IPS-NIHi11 (cell line): Measurements from ENCODE around the gene TRAF3.
"Not testable (repeated sequence)": the region's sequence is repeated elsewhere in the genome, so short reads cannot be mapped to it uniquely, and the experiment has no call there.

Source experiments
- DNase-seq: peaks from one replicate; pipeline ENCODE4 v3.0.0; 2012; ENCODE audit warnings: mixed read lengths, low spot score

Gene TRAF3

DNA sequence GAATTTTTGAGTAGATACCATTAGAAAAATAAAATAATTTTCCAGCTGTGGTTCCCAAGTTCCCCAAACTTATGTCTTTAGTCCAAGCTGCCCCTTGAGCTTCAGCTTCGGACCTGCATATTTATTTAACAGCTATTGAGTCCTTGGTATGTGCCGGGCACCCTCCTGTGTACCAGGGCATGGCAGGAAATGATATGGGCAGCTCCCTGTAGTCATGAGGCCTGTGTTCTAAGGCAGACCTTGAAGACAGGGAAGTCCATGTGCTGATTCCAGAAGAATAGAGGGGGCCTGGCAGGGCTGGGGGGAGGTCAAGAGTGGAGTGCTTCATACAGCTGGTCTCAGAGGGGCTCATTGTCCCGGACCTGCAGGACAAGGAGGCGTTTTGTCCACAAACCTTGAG, 29.2 kb downstream of the TRAF3 start:
- no peak for DNase-seq

DNA sequence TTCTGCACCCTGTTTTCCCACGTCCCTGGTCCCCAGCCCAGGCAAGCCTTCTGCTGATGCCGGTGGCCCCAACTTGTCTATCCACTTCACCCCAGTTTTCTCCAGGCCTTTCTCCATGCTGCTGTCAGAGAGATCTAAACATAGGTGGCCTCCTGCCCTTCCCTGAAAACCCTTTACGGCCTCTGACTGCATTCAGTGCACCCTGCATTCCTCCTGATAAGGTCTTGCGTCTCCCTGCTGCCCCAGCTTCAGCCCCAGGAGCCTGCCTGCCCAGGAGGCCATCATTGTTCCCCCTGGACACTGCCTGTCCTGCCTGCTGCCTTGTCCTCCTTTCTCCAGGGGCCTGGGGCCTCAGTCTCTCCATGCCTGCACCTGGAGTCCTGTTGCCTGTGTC, 29.8 kb downstream of the TRAF3 start:
- no peak for DNase-seq

DNA sequence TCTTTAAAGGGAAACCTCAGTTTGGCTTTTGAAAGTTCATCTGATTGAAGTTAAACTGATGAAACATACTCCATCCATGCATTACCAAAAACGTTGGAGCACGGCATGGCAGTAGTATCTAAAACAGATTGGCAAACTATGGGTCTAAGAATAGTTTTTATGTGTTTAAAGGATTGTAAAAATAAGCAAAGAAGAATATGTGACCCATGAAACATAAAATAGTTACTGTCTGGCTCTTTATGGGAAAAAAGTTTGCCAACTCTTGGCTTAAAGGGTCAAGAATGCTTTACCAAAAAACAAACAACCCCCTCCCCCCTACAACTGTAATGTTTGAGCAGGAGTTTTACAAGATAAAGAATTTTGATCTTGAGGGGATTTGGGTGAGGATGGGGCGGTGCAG, 32.6 kb downstream of the TRAF3 start:
- DNase-seq = no peak

DNA sequence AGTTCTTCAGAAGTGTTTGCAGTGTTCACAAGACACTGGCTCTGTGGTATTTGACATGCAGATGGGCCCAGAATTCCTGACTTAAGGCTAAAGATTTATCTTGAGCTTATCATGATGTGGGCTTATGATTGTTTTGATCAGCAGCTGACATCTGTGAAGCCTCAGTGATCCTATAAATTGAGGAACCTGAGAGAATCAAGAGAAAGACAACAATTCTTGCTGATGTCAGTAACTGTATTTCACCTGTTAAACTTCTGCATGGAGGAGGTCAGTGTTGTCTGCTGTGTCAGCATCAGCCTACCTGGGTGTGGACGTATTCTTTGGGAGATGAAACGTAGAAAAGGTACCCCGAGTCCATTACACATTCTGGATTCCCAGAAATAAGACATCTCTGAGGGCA, 33.3 kb downstream of the TRAF3 start:
- DNase-seq = no peak

DNA sequence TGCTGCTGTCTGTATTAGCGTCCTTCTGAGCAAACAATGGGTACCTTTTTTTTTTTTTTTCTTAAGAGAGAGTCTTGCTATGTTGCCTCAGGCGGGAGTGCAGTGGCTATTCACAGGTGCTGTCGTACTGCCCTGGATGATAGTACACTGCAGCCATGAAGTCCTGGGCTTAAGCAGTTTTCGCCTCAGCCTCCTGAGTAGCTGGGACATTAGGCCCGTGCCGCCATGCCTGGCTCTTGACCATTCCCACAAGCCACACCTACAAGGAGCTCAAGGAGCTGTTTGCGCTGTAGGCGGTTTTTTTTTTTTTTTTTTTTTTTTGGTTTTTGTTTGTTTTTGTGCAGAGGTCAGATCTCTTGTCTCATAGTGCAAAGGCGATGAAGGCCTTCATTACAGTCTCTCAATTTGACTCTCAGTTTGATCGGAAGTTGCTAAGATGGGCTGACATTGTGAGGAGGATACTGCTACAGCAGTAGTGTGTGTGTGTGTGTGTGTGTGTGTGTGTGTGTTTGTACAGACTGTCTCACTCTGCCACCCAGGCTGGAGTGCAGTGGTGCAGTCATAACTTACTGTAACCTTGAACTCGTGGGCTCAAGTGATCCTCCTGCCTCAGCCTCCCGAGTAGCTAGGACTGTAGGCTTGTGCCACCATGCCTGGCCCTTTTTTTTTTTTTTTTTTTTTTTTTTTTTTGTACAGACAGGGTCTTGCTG, 34.2 kb downstream of the TRAF3 start:
- no peak for DNase-seq

DNA sequence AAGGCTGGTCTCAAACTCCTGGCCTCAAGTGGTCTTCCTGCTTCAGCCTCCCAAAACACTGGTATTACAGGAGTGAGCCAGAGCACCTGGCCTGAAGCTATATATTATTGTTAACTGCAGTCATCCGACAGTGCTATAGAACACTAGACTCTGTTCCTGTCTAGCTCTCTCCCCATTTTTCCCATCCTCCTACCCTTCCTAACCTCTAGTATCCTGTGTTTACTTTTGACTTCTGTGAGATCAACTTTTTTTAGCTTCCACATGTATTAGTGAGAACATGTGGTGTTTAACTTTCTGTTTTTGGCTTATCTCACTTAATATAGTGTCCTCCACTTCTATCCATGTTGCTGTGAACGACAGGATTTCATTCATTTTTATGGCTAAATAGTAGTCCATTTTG, 34.7 kb downstream of the TRAF3 start:
- no peak for DNase-seq

DNA sequence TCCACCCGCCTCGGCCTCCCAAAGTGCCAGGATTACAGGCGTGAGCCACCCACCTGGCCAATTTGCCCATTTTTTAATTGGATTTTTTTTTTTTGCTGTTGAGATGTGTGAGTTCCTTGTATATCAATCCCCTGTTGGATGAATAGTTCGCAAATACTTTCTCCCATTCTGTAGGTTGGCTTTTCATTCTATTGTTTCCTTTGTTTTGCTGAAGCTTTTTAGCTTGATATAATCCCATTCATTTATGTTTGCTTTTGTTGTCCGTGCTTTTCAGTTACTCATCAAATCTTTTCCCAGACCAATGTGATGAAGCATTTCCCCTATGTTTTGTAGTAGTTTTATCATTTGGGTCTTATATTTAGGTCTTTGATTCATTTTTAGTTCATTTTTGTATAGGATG, 36.4 kb downstream of the TRAF3 start:
- DNase-seq = no peak

DNA sequence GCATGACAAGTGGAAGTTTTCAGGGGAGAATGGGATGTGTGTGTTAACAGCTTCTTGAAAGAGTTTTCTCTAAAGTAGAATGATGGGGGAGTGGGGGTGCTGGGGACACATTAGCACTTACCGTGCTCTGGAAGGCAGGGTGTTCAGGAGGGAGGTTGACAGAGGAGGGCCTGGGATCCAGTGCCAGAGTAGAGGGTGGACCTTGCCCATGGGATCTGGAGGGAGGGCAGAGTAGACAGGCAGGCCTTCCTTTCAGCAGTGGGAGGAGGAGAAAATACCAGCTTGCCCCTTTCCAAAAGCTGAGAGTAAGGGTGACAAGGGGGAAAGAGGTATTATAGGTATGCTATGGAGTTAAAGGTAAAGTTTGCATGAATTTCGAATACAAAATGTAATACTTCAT, 40.1 kb downstream of the TRAF3 start:
- DNase-seq = no peak

DNA sequence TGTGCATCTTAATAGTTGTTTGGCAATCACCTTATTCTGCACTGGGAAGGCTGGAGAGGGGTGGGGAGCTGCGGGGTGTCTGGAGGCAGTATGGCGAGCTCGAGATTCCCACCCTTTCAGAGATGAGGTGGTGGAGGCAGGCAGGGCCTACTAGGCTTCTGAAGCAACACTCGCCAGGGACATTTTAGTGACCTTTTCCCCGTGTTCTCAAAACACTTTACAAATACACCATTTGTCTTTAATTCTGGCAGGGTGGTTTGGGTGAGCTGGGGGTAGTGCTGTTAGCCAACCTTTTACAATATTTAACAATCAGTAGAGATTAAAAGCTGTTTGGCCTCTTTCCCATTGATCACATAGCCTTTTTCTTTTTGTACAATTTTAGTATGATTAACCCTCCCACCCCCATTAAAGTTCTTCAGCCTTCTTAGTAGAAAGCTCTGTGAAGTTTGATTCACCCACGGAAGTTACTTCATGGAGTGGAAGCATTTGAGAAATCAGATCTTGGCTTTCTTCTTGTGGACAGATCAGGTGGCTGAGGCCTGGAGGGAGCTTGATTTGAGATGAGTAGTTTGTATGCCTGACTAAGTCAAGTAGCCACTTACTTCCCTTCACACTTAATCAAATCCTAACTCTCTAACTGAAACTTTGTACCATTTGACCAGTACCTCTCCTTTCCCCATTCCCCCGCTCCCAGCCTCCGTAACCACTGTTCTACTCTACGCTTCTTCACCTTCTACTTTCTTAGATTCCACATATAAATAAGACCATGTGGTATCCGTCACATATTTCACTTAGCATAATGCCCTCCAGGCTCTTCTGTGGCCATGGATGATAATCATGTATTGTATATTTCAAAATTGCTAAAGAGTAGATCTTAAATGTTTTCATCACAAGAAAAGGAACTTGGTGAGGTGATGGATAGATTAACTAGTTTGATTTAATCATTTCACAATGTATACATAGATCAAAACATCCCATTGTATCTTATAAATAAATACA, 41.0 kb downstream of the TRAF3 start:
- DNase-seq = no peak

DNA sequence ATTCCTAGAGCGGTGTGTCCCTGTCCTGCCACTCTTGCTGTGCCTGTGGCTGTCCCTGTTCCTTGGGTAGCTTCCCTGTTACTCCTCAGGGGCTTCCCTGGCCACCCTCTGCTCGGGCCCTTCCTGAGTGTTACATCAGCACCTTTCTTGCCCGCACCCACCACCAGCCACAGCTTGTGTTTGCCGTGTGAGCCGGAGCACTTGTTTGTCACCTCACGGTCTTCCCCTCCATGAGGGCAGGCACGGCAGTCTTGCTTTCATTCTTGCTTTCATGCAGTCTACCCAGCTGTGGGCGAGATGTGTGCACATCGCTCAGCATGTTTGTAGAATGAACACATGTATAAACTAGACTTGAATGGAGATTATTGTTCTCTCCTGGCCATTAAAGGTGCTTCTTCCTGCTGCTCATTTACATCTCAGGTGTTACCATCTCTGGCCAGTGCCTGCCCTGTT, 42.0 kb downstream of the TRAF3 start:
- DNase-seq = no peak

DNA sequence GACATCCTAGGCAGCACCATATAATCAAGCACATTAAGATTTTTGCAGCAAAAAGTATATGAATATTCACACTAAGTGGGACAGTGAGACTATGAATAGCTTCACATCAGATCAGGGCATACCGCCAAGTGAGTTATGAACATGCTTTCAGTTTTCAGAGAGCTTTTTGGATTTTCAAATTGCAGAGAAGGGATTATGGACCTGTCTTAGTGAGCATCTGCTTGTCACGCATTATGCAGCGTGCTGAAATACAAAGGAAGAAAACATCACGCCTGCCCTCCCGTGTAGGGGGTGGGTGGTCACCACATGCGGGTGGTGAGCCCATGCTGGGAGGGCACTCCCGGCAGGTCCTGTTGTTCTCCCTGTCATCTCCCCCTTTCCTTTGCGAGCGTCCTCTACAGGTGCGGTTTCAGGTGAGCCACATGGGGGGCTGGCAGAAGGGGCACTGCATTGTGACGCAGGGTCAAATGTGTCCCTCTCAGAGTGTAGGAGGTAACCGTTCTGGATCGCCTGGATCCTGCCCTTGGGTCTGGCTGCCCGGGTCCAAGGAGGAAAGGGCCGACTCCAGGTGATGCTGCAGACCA, 42.6 kb downstream of the TRAF3 start:
- no peak for DNase-seq

DNA sequence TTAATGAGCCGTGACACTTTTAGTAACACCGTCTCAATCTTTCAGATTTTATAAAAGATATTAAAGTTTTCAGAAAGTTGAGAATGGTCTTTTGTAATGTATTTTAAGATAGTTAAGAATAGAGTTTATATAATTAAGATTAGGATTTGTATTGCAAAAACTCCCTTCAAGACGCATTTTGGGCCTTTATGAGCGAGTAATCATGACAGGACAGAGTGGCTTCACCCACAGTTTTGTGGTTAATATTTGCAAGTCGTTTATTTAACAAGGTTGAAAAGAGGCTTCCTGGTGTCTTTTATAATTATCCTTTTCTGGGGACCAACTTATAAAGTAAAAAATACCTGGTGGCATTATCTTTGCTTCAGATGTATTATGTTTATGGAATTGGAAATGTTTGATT, 44.0 kb downstream of the TRAF3 start:
- no peak for DNase-seq

DNA sequence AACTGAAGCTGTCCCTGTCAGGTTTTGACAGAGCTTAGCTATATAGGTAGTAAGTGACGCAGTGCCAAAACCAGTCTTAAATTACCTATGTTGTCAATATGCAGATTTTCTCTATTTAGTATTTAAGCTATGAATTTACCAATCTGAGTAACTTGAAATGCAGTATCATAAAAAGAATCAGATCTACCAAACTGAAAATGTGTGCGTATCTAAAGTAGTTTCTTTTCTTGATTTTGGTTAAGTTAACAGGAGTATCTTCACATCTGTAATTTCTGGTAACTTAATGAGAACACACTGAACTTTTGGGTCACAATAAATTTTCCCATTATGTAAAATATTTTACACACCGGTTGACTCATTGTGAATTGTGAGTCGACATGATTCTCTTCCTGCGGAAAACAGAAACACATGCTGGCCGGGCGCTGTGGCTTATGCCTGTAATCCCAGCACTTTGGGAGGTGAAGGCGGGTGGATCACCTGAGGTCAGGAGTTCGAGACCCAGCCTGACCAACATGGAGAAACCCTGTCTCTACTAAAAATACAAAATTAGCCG, 45.1 kb downstream of the TRAF3 start:
- DNase-seq = no peak

DNA sequence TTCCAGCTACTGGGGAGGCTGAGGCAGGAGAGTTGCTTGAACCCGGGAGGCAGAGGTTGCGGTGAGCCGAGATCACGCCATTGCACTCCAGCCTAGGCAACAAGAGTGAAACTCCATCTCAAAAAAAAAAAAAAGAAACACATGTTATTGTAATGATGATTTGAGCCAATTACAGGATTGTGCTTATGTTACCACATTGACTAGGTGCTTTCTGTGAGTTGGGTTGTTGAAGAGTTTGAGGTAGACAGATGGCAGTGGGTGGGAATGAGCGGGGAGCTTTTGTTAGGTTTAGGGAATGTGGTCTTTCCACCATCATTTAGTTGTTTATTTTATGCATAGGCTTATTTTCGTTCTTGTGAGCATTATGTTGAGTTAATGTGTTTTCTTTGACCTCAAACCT, 45.6 kb downstream of the TRAF3 start:
- DNase-seq = not testable (repeated sequence)

DNA sequence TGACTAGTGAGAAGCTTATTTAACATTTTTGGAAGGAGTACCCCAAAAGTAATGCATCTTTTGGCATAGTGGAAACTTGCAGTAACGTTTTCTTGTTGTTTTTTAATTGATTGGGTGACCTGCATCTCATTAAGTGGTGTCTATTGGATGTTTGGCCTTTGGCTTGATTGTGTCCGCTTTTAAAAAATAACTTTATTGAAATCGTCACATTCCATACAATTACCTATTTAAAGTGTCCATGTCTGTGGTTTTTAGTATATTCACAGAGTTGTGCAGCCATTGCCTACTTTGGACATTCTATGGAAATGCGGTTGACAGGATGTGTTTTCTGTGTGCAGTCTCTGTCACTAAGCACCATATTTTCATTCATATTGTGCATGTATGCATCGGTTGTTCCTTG, 46.3 kb downstream of the TRAF3 start:
- no peak for DNase-seq

DNA sequence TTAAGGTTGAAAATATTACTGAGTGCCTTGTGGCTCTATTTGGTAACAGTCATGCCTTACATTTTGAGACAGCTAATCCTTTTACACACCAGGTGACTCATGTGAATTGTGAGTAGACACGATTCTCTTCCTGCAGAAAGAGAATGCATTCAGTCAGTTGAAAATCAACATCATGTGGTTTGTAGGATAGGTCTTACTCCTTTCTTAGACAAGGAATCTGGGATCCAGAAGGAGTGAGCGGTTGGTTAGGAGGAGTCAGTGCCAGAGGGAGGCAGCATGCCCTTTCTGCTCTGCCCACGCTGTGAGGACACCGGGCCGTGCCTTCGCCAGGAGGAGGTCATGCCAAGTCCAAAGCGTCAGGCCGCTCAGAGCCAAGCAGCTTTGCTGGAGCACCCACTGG, 47.6 kb downstream of the TRAF3 start:
- DNase-seq = no peak

DNA sequence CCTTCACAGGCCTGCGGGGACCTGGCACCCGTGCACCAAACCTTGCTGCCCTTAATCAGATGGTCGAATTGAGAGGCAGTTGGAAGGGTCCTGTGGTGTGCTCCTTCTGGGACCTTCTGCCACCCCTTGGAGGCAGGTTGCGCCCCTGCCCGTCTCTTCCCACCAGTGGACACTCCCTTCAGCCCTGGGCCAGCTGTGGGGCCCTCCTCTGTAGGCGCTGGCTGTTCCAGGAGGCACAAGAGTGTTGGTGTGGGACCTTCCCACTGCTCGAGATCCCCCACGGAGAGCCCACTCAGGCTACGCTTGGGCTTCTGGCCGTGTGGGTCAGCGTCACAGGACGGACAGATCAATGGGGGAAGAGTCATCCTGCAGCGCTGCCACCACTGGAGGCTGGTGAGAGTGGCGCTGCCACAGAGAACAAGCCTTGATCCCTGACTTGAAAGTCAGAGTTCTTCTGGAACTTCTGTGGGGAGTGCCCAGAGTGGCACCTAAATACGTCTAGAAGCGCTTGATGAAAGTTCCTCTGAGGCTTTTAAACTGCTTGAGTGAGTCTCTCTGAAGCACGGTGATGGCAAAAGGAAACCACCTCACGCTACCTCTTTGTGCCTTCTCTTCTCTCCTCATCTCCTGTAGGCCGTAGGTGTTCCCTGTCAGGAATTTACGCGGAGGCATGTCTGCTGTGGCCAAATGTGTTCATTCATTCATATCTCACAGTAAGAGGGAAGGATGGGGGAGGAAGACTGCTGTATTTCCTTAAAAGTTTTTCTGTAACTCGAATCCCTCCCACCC, 48.3 kb downstream of the TRAF3 start:
- DNase-seq = no peak

DNA sequence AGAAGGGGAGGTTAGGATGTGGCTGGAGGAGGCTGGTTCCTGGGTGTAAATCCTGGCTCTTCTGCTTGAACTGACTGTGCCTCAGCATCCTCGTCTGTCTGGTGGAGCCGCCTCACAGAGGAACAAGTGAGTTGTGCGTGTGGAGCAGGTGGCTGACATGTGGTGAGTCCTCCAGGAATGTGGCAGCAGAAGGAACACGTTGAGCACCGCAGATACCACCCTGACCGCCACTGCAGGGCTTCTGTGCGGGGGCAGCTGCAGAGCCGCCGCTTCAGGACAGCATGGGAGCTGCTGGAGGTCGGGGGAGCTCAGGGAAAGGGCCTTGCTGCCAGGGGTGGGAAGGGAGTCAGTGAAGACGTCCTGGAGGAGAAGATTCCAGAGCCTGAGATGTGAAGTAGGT, 48.9 kb downstream of the TRAF3 start:
- DNase-seq = no peak

DNA sequence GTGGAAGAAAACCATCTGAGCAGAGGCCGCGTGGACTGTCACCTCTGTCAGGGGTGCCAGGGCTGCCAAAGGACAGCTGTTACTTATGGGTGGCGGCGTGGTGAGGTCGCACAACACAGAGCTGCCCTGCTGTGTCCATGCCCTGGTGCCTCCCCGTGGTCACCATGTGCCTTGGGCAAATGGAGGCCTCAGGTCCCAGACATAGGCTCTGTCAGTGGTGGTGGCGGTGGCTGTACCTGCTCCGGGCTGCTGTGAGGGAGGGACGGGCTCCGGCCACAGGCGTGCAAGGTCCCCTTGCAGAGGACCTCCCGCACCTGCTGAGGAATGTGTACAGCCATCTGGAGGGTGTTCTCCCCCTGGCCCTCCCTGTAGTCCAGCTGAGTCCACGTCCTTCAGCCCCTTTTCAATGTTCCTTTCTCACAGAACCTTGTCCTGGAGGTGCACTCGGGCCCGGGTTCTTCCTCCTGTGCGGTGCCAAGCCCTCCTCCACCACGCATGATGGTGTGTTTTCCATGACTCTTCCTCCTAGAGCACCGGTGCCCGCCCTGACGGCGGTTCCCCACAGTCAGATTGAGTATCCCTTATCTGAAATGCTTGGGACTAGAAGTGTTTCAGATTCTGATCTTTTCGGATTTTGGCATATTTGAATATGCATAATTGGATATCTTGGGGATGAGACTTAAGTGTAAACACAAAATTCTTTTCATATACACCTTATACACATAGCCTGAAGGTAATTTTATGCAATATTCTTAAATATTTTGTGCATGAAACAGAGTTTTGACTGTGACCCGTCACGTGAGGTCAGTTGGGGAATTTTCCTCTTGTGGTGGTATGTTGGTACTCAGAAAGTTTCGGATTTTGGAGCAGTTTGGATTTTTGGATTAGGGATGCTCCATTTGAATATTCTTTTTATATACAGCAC, 49.8 kb downstream of the TRAF3 start:
- no peak for DNase-seq

DNA sequence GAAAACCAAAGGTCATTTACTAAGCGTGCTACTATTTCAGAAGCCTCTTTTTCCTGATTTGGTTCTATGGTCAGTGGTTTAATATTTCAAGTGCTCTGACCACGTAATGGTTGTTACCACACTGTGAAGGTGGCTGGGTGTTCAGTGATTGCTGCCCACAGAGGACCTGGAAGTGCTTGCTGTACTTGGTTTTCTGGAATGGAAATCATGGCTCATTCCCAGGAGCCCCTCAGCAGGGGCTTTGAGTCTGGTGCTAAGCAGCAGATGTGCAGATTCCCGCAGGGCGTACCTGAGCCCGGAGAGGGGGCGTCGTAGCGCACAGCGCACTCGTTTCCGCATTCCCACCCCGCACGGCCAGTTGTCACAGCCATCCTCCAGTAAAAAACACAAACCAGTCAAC, 50.5 kb downstream of the TRAF3 start:
- no peak for DNase-seq

DNA sequence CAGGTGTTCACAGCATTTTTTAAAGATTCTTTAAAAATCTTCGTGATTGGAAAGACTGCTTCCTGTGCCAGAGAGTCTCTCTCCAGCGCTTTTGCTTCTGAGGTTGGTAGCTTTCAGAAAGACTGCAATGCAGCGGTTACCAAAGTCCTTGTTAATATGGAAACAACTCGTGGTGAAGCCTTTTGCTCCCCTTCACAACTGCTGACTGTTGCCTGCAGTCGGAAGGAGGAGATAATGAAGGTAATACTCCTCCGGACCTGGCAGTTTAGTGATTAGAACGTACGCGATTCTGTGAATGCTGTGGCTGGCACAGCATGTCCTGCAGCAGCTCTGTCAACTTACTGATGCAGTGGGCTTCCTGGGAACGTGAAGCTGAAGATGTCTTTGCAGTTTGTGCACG, 50.9 kb downstream of the TRAF3 start:
- no peak for DNase-seq
